Osteocyte (in vitro differentiated cells): ENCODE data around the gene GSDMA. TPM values are rescaled to one million over a fixed set of nuclear protein-coding genes. Genes with fewer than 3 reads are reported as not detected.
"Not testable (repeated sequence)": the region's sequence is repeated elsewhere in the genome, so short reads cannot be mapped to it uniquely, and the experiment has no call there.

Experiments
- DNase-seq: peaks from one replicate; pipeline ENCODE4 v3.0.0; 2021; ENCODE audit warnings: mixed read lengths; ENCODE audit not compliant: unreplicated experiment; ENCODE audit errors: extremely low spot score
- H3K27ac Mint-ChIP-seq: one replicate; pipeline ENCODE4 v1.8.0; 2021; ENCODE audit warnings: mild to moderate bottlenecking, mixed read lengths; ENCODE audit not compliant: unreplicated experiment
- H3K27me3 Mint-ChIP-seq: one replicate; pipeline ENCODE4 v1.8.0; 2021; ENCODE audit warnings: mixed read lengths; ENCODE audit not compliant: unreplicated experiment
- H3K36me3 Mint-ChIP-seq: one replicate; pipeline ENCODE4 v1.8.0; 2021; ENCODE audit warnings: mixed read lengths; ENCODE audit not compliant: unreplicated experiment
- H3K4me1 Mint-ChIP-seq: one replicate; pipeline ENCODE4 v1.8.0; 2021; ENCODE audit warnings: mixed read lengths; ENCODE audit not compliant: unreplicated experiment
- H3K4me3 Mint-ChIP-seq: one replicate; pipeline ENCODE4 v1.8.0; 2021; ENCODE audit warnings: mild to moderate bottlenecking, moderate library complexity, mixed read lengths; ENCODE audit not compliant: unreplicated experiment
- H3K9me3 Mint-ChIP-seq: one replicate; pipeline ENCODE4 v1.8.0; 2021; ENCODE audit warnings: mixed read lengths; ENCODE audit not compliant: unreplicated experiment
- CTCF ChIP-seq: fragments of 200-600 bp; sonication (generic); IDR thresholded peaks from 2 replicates; pipeline ENCODE4 v1.5.0; 2021; ENCODE audit warnings: antibody characterized with exemption, mild to moderate bottlenecking, moderate library complexity
- total RNA-seq: library from RNA; stranded (reverse); gene quantifications from 2 replicates; pipeline ENCODE4 v1.2.1, GENCODE V29; 2021

GSDMA gene
- total RNA-seq, 1 donor from 2014 or later = not detected

GRCh38 chr17:40005520-40005919 is 42.7 kb downstream of the GSDMA start:
- TF ChIP-seq CTCF = no peak
- Mint-ChIP-seq H3K4me3 (no peak overlapping the region), H3K36me3 (no peaks in the 10 kb centered on the region), H3K27ac (no peak overlapping the region), H3K27me3 (peaks cover 3% of the 10 kb centered on the region), H3K9me3 (no peaks in the 10 kb centered on the region), H3K4me1 (no peaks in the 10 kb centered on the region)
- no peak for DNase-seq

- not testable (repeated sequence) for H3K27ac Mint-ChIP-seq, H3K27me3 Mint-ChIP-seq, H3K4me3 Mint-ChIP-seq, H3K36me3 Mint-ChIP-seq, DNase-seq, H3K4me1 Mint-ChIP-seq, H3K9me3 Mint-ChIP-seq
Measured at GRCh38 chr17:40010946-40011500, 48.2 kb downstream of the GSDMA start.

- H3K9me3 Mint-ChIP-seq, DNase-seq, H3K4me1 Mint-ChIP-seq, H3K27ac Mint-ChIP-seq, H3K36me3 Mint-ChIP-seq, H3K27me3 Mint-ChIP-seq, H3K4me3 Mint-ChIP-seq: not testable (repeated sequence)
Measured at GRCh38 chr17:40012017-40012647, 49.3 kb downstream of the GSDMA start.

GRCh38 chr17:40014375-40014980 is 51.7 kb downstream of the GSDMA start:
- Mint-ChIP-seq H3K27ac (no peak overlapping the region), H3K36me3 (peaks cover 8% of the 10 kb centered on the region), H3K4me1 (peaks cover 13% of the 10 kb centered on the region), H3K4me3 (no peak overlapping the region), H3K9me3 (no peaks in the 10 kb centered on the region), H3K27me3 (no peaks in the 10 kb centered on the region)
- DNase-seq = no peak
- no peak for TF ChIP-seq CTCF

GRCh38 chr17:40015005-40015997 is 52.5 kb downstream of the GSDMA start, which contains the start of gene CSF3:
CSF3 (plus strand) TSS chr17:40015440; CDS start chr17:40015475, 35 bp downstream.
- H3K4me1 Mint-ChIP-seq = peaks cover 13% of the 10 kb centered on the region
- H3K36me3 Mint-ChIP-seq = peaks cover 13% of the 10 kb centered on the region
- H3K27me3 Mint-ChIP-seq = no peaks in the 10 kb centered on the region
- no peaks in the 10 kb centered on the region for H3K9me3 Mint-ChIP-seq
- H3K27ac Mint-ChIP-seq = no peak within 1 kb of the TSS
- TF ChIP-seq CTCF = no peak
- DNase-seq = no peak
- H3K4me3 Mint-ChIP-seq = no peak within 1 kb of the TSS
